ENCODE results near the gene AREL1. TPM values are rescaled to one million over a fixed set of nuclear protein-coding genes. Genes with fewer than 3 reads are reported as not detected.

The AREL1 gene
- total and polyA plus RNA-seq, 5 donors, result 8.2 to 25.4 (median 23.1) TPM

DNA sequence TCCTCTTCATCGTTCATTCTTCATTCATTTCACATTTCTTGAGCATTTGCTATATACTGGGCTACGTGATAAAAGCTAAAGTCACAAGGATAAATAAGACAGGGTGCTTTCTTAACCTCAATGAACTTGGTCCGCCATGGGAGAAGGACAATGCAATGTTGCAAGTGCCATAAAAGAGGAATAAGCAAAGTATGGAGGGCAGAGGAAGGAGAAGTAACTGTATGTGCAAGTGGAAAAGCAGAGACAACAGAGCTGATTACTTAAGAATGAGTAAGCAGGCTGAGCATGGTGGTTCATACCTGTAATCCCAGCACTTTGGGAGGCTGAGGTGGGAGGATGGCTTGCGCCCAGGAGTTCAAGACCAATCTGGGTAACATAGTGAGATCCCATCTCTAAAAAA is 14.4 kb downstream of the AREL1 start:
- 89% methylated on average over 4 of the region's 4 CpGs for WGBS
- Histone ChIP-seq H3K9me3 (ENCODE audit: control insufficient read depth, low read length) (no peaks in the 10 kb centered on the region), H3K27ac (ENCODE audit: low read length) (no peak overlapping the region), H3K4me3 (ENCODE audit: low read length) (no peak overlapping the region), H3K27me3 (ENCODE audit: control insufficient read depth, insufficient read depth) (no peaks in the 10 kb centered on the region), H3K4me1 (ENCODE audit: control insufficient read depth, insufficient read depth, low read length) (no peaks in the 10 kb centered on the region)
- DNase-seq (no peak), ATAC-seq (no peak)
- intact Hi-C loops (cut with DNase I), result no loop called here

DNA sequence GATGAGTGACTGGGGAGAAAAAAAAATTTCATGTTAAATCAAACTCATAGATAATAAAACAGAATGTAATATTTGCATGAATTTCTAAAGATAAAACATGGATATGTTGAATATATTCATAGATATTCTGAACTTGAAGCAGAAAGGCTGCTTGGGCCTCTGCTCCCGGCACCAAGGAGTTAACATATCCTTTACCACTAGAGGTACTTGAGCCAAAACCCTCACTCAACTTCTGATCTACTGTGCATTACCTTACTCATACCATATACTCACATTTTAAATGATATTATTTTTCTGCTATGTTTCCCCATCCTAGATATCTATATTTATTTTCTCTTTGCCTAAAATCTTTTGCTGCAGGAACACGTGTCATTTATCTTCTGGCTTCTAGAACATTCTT is 14.9 kb downstream of the AREL1 start:
- Histone ChIP-seq H3K4me3 (ENCODE audit: low read length) (no peak overlapping the region), H3K27me3 (ENCODE audit: control insufficient read depth, insufficient read depth) (no peaks in the 10 kb centered on the region), H3K27ac (ENCODE audit: low read length) (no peak overlapping the region), H3K9me3 (ENCODE audit: control insufficient read depth, low read length) (no peaks in the 10 kb centered on the region), H3K4me1 (ENCODE audit: control insufficient read depth, insufficient read depth, low read length) (no peaks in the 10 kb centered on the region)
- ATAC-seq (no peak), DNase-seq (no peak)
- WGBS, result 86% methylated on average over 2 of the region's 2 CpGs
- intact Hi-C loops (cut with DNase I), result no loop called here

DNA sequence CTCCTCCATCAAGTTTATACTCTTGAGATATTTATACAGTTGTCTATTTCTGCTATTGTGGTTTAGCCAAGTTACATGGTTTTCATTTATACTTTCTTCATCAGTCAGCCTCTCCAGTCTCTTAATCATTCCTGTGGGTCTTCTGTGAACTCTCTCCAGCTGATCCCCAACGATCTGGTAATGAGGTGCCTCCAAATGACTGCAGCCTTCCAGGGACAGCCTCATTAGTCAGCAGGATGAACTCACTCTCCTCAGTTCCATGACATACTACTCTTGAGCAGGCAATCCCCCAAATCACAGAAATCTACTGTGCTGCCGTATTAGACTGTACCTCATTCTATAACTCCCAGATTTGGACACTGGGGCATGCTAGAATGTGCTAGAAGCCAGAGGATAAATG is 15.3 kb downstream of the AREL1 start:
- intact Hi-C loops (cut with DNase I), result no loop called here
- H3K27me3 ChIP-seq (ENCODE audit: control insufficient read depth, insufficient read depth), result no peaks in the 10 kb centered on the region
- DNase-seq (no peak), ATAC-seq (no peak)
- H3K4me1 ChIP-seq (ENCODE audit: control insufficient read depth, insufficient read depth, low read length), result no peaks in the 10 kb centered on the region
- no peaks in the 10 kb centered on the region for H3K9me3 ChIP-seq (ENCODE audit: control insufficient read depth, low read length)
- 78% methylated on average over 2 of the region's 2 CpGs for WGBS
- no peak overlapping the region for H3K27ac ChIP-seq (ENCODE audit: low read length)
- no peak overlapping the region for H3K4me3 ChIP-seq (ENCODE audit: low read length)

DNA sequence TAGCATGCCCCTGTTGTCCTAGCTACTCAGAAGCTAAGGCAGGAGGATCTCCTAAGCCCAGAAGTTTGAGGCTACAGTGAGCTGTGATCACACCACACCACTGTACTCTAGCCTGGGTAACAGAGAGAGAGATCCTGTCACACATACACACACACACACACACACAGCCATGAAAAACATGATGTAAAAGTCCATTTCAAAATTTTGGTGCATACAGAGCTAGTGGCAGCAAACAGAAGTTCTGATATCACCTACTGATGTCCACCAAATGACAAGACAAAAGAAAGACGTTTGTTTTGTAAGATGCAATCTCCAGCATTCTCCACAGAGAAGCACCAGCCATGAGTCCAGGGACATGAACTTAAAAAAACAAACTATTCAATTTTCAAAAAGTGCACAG is 15.9 kb downstream of the AREL1 start:
- DNase-seq, result no peak
- Histone ChIP-seq H3K4me3 (ENCODE audit: low read length) (no peak overlapping the region), H3K4me1 (ENCODE audit: control insufficient read depth, insufficient read depth, low read length) (no peaks in the 10 kb centered on the region), H3K27ac (ENCODE audit: low read length) (no peak overlapping the region), H3K27me3 (ENCODE audit: control insufficient read depth, insufficient read depth) (no peaks in the 10 kb centered on the region), H3K9me3 (ENCODE audit: control insufficient read depth, low read length) (no peaks in the 10 kb centered on the region)
- no peak for ATAC-seq
- intact Hi-C loops (cut with DNase I), result no loop called here
- 76% methylated on average over 1 of the region's 1 CpG for WGBS

DNA sequence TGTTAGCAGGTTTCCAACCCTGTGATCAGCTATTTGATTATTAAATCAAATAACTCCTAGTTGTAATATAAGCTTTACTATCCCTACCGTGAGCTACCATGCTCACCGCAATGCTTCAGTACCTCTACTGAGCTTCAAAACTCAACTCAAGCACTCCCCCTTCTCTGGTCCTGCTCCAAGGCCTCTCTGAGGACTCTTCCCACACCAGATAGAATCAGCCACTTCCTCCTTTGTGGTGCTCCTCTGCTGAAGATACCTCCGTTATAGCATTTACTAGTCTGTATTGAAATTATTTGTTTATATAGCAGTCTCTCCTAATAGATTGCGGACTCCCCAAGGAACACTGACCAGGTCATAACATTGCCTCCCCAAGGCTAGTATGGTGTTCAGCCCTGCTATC is 17.5 kb downstream of the AREL1 start:
- Histone ChIP-seq H3K27ac (ENCODE audit: low read length) (no peak overlapping the region), H3K4me1 (ENCODE audit: control insufficient read depth, insufficient read depth, low read length) (peaks cover 1% of the 10 kb centered on the region), H3K27me3 (ENCODE audit: control insufficient read depth, insufficient read depth) (no peaks in the 10 kb centered on the region), H3K9me3 (ENCODE audit: control insufficient read depth, low read length) (no peaks in the 10 kb centered on the region), H3K4me3 (ENCODE audit: low read length) (no peak overlapping the region)
- DNase-seq (no peak), ATAC-seq (no peak)
- intact Hi-C loops (cut with DNase I), result no loop called here
- 92% methylated on average over 4 of the region's 4 CpGs for WGBS

DNA sequence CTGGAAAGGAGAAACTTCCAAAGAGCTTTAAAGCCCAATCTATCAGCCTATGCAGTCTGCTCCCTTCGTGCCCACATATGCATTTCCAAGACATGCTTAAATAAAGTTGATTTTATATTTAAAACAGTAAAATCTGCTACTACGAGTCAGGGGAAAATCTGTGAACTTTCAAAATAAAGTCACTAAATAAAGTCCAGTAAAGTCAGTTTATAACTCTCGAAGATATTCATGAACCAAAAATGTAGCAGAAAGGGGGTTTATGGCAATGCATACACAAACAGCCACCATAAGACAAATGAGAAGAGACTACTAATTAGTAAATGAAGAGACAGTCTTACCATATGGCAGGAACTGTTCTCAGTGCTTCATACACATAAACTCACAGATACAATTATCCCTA is 19.7 kb downstream of the AREL1 start:
- intact Hi-C loops (cut with DNase I), result no loop called here
- DNase-seq (no peak), ATAC-seq (no peak)
- no peaks in the 10 kb centered on the region for H3K27me3 ChIP-seq (ENCODE audit: control insufficient read depth, insufficient read depth)
- WGBS, result 96% methylated on average over 3 of the region's 3 CpGs
- no peaks in the 10 kb centered on the region for H3K9me3 ChIP-seq (ENCODE audit: control insufficient read depth, low read length)
- no peak overlapping the region for H3K27ac ChIP-seq (ENCODE audit: low read length)
- no peak overlapping the region for H3K4me3 ChIP-seq (ENCODE audit: low read length)
- peaks cover 1% of the 10 kb centered on the region for H3K4me1 ChIP-seq (ENCODE audit: control insufficient read depth, insufficient read depth, low read length)

DNA sequence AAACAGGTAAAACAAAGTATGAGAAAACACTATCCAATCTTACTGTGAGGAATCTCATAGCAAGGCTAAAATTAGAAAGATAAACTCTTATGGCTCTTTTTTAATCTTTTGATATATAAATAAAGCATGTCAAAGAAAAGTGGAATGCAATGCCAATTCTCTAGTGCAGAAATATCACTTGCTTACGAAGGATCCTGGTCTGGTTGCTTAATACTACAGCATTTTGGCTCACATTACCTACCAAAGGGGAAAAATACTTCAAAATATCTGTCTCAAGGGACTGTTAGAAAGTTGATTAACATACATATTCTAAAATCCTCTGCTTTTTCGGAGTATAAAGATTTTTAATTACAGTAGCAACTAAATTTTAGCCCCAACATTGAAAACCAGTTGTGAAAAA is 21.4 kb downstream of the AREL1 start:
- no peak overlapping the region for H3K4me3 ChIP-seq (ENCODE audit: low read length)
- DNase-seq, result no peak
- no peak overlapping the region for H3K27ac ChIP-seq (ENCODE audit: low read length)
- ATAC-seq, result peak in 1 of 2 donors; percentile 41
- peaks cover 1% of the 10 kb centered on the region for H3K4me1 ChIP-seq (ENCODE audit: control insufficient read depth, insufficient read depth, low read length)
- H3K9me3 ChIP-seq (ENCODE audit: control insufficient read depth, low read length), result no peaks in the 10 kb centered on the region
- WGBS, result 56% methylated on average over 2 of the region's 2 CpGs
- intact Hi-C loops (cut with DNase I), result no loop called here
- no peaks in the 10 kb centered on the region for H3K27me3 ChIP-seq (ENCODE audit: control insufficient read depth, insufficient read depth)

DNA sequence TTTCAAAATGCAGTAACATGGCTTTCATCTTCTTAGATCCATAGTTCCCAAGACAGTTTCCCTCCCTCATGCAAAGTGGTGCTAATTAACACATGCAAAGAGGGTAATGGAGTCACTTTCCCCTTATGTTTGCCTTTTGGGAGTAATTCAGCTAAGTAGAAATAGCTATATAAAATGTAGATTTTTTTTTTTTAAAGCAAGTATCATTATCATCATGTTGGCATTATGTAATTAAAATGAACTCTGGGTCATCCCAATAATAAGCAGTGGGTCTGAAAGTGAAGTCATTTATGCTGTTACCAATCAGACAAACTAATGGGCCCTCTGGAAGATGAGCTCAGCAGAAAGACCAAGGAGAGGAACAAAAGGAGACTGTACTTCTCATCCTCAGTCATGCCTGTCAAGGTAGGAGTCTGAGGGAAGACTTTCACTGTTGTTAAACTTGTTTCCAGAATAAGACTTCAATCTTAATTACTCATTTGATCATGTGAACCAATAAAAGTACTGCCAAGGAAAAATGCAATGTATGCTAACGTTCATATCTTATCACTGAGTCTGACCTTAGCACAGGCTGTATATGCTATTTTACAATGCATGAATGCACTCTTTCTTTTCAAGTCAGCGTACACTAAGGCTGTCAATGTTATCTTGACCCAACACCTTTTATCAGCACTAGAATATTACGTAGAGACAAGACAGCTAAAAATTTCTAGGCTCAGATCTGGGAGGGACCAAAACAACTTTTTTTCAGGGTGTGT is 26.8 kb downstream of the AREL1 start:
- Histone ChIP-seq H3K4me1 (ENCODE audit: control insufficient read depth, insufficient read depth, low read length) (peaks cover 1% of the 10 kb centered on the region), H3K27ac (ENCODE audit: low read length) (no peak overlapping the region), H3K9me3 (ENCODE audit: control insufficient read depth, low read length) (no peaks in the 10 kb centered on the region), H3K4me3 (ENCODE audit: low read length) (no peak overlapping the region), H3K27me3 (ENCODE audit: control insufficient read depth, insufficient read depth) (no peaks in the 10 kb centered on the region)
- no peak for ATAC-seq
- intact Hi-C loops (cut with DNase I), result no loop called here
- no peak for DNase-seq
- WGBS, result 44% methylated on average over 3 of the region's 3 CpGs

DNA sequence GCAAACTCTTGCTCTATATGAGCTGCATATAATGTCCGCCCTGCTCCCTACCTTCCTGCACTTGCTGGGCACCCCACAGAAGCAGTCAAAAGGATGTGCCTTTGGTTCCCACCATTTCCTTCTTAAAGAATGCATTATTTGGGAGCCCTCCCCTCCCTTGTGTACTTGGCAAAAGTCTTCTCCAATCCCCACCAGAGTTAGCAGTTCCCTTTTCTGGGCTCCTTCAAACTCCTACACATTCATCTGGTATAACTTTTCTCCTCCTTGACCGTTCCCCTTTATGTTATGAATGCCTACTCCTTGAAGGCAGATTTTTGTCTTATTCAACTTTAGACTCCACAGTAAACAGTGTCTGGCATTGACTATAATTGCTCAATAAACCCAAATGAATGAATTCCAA is 27.8 kb downstream of the AREL1 start:
- Histone ChIP-seq H3K4me3 (ENCODE audit: low read length) (no peak overlapping the region), H3K27ac (ENCODE audit: low read length) (no peak overlapping the region), H3K27me3 (ENCODE audit: control insufficient read depth, insufficient read depth) (no peaks in the 10 kb centered on the region), H3K9me3 (ENCODE audit: control insufficient read depth, low read length) (no peaks in the 10 kb centered on the region), H3K4me1 (ENCODE audit: control insufficient read depth, insufficient read depth, low read length) (no peaks in the 10 kb centered on the region)
- ATAC-seq, result no peak
- intact Hi-C loops (cut with DNase I), result no loop called here
- WGBS, result 88% methylated on average over 2 of the region's 2 CpGs
- no peak for DNase-seq

DNA sequence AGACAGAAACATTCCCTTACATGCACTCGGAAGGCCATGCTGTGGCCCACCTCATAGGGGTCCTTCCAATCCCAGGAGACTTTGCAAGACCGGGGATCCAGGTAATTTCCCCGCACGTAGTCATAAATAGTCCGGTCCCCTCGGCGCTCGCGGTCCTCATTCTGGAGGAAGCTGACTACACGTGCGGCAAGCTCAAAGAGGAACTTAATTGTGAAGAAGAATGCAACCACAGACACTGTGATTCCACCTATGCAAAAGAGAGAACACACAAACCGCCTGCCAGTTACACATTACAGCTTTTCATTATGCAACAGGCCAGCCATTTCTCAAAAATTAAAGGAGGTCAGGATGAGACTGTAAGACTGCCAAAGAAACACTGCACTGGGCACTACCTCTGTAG is 28.4 kb downstream of the AREL1 start:
- H3K27me3 ChIP-seq (ENCODE audit: control insufficient read depth, insufficient read depth), result no peaks in the 10 kb centered on the region
- no peak overlapping the region for H3K27ac ChIP-seq (ENCODE audit: low read length)
- DNase-seq, result no peak
- no peak overlapping the region for H3K4me3 ChIP-seq (ENCODE audit: low read length)
- intact Hi-C loops (cut with DNase I), result no loop called here
- no peak for ATAC-seq
- WGBS, result 87% methylated on average over 12 of the region's 12 CpGs
- no peaks in the 10 kb centered on the region for H3K4me1 ChIP-seq (ENCODE audit: control insufficient read depth, insufficient read depth, low read length)
- no peaks in the 10 kb centered on the region for H3K9me3 ChIP-seq (ENCODE audit: control insufficient read depth, low read length)

DNA sequence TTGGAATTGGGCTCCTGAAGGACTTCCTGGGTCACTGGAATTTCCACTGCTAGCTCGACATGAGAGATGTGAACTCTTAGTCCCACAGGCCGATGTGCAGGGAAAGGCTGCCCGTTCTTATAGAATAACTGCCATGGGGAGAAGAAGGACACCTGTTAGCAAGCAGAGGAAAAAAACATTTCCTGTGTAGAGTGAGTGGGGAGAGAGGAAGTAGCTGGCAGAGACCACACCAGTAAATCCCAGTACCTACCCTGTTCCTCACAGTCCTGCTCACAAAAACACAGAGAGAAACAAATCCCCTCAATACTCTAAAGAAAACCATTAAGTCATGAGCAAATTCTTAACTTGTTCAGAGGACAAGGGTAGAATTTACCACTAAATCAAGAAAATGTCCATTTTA is 29.5 kb downstream of the AREL1 start:
- ATAC-seq (no peak), DNase-seq (no peak)
- Histone ChIP-seq H3K4me3 (ENCODE audit: low read length) (no peak overlapping the region), H3K4me1 (ENCODE audit: control insufficient read depth, insufficient read depth, low read length) (no peaks in the 10 kb centered on the region), H3K27ac (ENCODE audit: low read length) (no peak overlapping the region), H3K27me3 (ENCODE audit: control insufficient read depth, insufficient read depth) (no peaks in the 10 kb centered on the region), H3K9me3 (ENCODE audit: control insufficient read depth, low read length) (no peaks in the 10 kb centered on the region)
- WGBS, result 57% methylated on average over 3 of the region's 3 CpGs
- intact Hi-C loops (cut with DNase I), result no loop called here

Data from right cardiac atrium (tissue), 5 donors.